ENCODE data around the gene TEDC2.

GRCh38 chr16:2486645-2487516, 27.0 kb downstream of the TEDC2 start:
- no peak for TF ChIP-seq EZH2 (IDR thresholded peaks at IDR 0.05; ENCODE audit: borderline replicate concordance, low read length)
- TF ChIP-seq CTCF (conservative IDR thresholded peaks at IDR 0.05 in 1 of 2, IDR thresholded peaks at IDR 0.05 in 1 of 2; ENCODE audit: extremely low read depth in 1 of 2, insufficient read depth in 1 of 2, low read depth in 1 of 2, low read length in 2 of 2) = peak in 1 of 2 donors; percentile 43

Data from mammary epithelial cell (primary cell).